Measurements from ENCODE around the gene CEP290. TPM values are rescaled to one million over a fixed set of nuclear protein-coding genes. Genes with fewer than 3 reads are reported as not detected.

CEP290 gene, protein sequence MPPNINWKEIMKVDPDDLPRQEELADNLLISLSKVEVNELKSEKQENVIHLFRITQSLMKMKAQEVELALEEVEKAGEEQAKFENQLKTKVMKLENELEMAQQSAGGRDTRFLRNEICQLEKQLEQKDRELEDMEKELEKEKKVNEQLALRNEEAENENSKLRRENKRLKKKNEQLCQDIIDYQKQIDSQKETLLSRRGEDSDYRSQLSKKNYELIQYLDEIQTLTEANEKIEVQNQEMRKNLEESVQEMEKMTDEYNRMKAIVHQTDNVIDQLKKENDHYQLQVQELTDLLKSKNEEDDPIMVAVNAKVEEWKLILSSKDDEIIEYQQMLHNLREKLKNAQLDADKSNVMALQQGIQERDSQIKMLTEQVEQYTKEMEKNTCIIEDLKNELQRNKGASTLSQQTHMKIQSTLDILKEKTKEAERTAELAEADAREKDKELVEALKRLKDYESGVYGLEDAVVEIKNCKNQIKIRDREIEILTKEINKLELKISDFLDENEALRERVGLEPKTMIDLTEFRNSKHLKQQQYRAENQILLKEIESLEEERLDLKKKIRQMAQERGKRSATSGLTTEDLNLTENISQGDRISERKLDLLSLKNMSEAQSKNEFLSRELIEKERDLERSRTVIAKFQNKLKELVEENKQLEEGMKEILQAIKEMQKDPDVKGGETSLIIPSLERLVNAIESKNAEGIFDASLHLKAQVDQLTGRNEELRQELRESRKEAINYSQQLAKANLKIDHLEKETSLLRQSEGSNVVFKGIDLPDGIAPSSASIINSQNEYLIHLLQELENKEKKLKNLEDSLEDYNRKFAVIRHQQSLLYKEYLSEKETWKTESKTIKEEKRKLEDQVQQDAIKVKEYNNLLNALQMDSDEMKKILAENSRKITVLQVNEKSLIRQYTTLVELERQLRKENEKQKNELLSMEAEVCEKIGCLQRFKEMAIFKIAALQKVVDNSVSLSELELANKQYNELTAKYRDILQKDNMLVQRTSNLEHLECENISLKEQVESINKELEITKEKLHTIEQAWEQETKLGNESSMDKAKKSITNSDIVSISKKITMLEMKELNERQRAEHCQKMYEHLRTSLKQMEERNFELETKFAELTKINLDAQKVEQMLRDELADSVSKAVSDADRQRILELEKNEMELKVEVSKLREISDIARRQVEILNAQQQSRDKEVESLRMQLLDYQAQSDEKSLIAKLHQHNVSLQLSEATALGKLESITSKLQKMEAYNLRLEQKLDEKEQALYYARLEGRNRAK (N-terminal part only)
- total RNA-seq, result 10 to 100 TPM; 11.3 to 31.3 (median 16.4) TPM

DNA sequence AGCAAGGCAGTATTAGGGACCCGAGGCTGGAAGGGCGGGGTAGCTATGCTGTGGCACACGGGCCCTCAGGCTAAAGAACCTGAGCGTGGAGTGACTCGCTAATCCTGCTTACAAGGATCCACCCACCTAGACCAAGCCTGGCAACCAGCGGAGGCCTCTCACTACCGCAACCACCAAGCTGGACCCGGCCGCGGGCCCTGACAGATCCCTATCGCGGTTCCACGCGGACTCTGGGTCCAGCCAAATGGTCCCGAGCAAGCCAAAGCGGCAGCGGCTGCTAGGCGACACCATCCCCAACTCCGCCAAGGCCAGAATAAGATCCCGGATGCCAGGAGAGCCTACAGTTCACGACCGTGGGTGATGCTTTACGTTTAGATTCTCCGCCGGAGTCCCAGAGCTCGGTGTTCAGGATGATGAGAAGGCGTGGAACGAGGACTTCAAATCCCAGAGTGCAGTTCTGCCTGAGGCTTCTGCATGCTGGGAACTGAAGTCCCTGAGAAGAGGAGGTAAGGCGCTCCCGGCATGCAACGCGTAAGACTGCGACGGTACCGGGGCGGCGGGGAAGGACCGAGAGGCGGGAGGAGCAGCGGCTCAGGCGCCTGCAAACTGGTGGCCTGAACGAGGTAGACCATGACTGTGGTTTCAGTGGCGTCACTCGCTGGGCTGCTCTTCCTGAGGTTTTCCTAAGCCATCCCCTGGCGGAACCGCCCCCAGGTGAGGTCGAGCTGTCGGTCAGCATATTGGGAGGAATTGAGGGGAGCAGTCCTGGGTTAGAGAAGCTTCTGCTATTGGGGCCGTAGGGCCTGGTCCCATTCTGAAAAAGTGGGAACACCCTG lies at the start of gene CEP290, which contains the start of gene TMTC3:
Gene CEP290 (minus strand): TSS at position 315 of the 836 bp plus-strand sequence. CDS start 781 bp downstream, outside the sequence.
Gene TMTC3 (plus strand): TSS at position 534 of the 836 bp plus-strand sequence. CDS start 6,009 bp downstream, outside the sequence.
- Histone ChIP-seq H3K4me3 (peak within 1 kb of the TSS; percentile 60 to 93), H3K9me3 (no peaks in the 10 kb centered on the region), H3K27ac (peak within 1 kb of the TSS; percentile 59 to 84 (median 78)), H3K4me1 (peaks cover 0 to 35% (median 0%) of the 10 kb centered on the region in 3 donors), H3K27me3 (no peaks in the 10 kb centered on the region), H3K36me3 (peaks cover 0 to 7% of the 10 kb centered on the region in 2 donors)
- peak; percentile 99 for ATAC-seq
- WGBS, 2 donors (ENCODE audit: low coverage in 1 of 2), result 0 to 1% methylated on average over 2 to 13 of the region's 49 CpGs
- TF ChIP-seq EP300 (IDR thresholded peaks at IDR 0.05) (no peak), POLR2AphosphoS5 (IDR thresholded peaks at IDR 0.05) (peak; percentile 74), POLR2A (IDR thresholded peaks at IDR 0.05) (peak; percentile 39 to 45)
- TF ChIP-seq, protein P1, sequence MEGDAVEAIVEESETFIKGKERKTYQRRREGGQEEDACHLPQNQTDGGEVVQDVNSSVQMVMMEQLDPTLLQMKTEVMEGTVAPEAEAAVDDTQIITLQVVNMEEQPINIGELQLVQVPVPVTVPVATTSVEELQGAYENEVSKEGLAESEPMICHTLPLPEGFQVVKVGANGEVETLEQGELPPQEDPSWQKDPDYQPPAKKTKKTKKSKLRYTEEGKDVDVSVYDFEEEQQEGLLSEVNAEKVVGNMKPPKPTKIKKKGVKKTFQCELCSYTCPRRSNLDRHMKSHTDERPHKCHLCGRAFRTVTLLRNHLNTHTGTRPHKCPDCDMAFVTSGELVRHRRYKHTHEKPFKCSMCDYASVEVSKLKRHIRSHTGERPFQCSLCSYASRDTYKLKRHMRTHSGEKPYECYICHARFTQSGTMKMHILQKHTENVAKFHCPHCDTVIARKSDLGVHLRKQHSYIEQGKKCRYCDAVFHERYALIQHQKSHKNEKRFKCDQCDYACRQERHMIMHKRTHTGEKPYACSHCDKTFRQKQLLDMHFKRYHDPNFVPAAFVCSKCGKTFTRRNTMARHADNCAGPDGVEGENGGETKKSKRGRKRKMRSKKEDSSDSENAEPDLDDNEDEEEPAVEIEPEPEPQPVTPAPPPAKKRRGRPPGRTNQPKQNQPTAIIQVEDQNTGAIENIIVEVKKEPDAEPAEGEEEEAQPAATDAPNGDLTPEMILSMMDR (IDR thresholded peaks at IDR 0.05), result no peak

DNA sequence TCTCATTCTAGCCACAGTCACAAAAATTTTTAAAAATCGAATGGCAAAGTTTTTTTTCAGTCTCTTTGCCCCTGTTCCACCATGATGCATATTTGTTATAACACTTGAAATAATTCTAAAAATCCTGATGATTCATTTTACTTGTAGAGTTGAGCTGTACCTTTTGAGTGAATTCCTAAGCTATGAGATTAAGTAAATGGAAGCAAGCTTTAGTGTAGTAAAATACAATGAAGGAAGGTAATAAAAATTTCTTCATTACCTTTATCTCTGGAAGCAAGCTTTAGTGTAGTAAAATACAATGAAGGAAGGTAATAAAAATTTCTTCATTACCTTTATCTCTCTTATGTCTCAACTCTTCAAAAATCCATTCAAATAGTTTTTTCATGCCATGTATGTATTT lies 46.3 kb upstream of the CEP290 start:
- H3K27me3 ChIP-seq, result no peaks in the 10 kb centered on the region
- H3K27ac ChIP-seq, result no peak overlapping the region
- H3K4me3 ChIP-seq, result no peak overlapping the region
- WGBS, 2 donors (ENCODE audit: low coverage in 1 of 2), result 68 to 90% methylated on average over 1 of the region's 1 CpG
- H3K9me3 ChIP-seq, result no peaks in the 10 kb centered on the region
- TF ChIP-seq, protein P1 (IDR thresholded peaks at IDR 0.05), result no peak
- no peak for TF ChIP-seq POLR2A (IDR thresholded peaks at IDR 0.05)
- no peak for TF ChIP-seq EP300 (IDR thresholded peaks at IDR 0.05)
- TF ChIP-seq POLR2AphosphoS5 (IDR thresholded peaks at IDR 0.05), result no peak
- ATAC-seq, result no peak
- peaks cover 0 to 28% of the 10 kb centered on the region in 2 donors for H3K36me3 ChIP-seq
- peaks cover 0 to 15% (median 2%) of the 10 kb centered on the region in 3 donors for H3K4me1 ChIP-seq

DNA sequence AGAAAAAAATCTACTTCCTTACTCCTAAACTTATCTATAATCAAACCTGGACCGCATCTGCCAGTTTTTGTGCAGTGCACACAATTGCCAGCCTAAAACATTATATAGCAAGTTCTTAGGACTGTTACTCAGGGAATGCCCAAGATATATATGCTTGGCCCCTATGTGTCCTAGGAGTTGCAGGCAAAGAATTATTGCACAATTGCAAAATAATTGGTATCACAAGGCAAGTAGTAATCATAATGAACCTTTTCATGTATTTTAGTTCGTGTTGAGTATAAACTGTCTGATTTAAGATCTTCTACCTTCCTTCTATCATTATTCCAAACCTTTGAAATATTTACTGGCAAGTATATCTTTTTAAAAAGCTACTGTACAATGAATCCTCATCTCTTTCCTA lies 45.7 kb upstream of the CEP290 start:
- H3K4me3 ChIP-seq, result no peak overlapping the region
- 80 to 90% methylated on average over 1 to 2 of the region's 2 CpGs for WGBS, 2 donors (ENCODE audit: low coverage in 1 of 2)
- no peak for ATAC-seq
- no peaks in the 10 kb centered on the region for H3K27me3 ChIP-seq
- peaks cover 0 to 12% (median 2%) of the 10 kb centered on the region in 3 donors for H3K4me1 ChIP-seq
- TF ChIP-seq EP300 (IDR thresholded peaks at IDR 0.05) (no peak), POLR2AphosphoS5 (IDR thresholded peaks at IDR 0.05) (no peak), POLR2A (IDR thresholded peaks at IDR 0.05) (no peak)
- TF ChIP-seq, protein P1 (IDR thresholded peaks at IDR 0.05), result no peak
- peaks cover 0 to 32% of the 10 kb centered on the region in 2 donors for H3K36me3 ChIP-seq
- H3K27ac ChIP-seq, result no peak overlapping the region
- no peaks in the 10 kb centered on the region for H3K9me3 ChIP-seq

DNA sequence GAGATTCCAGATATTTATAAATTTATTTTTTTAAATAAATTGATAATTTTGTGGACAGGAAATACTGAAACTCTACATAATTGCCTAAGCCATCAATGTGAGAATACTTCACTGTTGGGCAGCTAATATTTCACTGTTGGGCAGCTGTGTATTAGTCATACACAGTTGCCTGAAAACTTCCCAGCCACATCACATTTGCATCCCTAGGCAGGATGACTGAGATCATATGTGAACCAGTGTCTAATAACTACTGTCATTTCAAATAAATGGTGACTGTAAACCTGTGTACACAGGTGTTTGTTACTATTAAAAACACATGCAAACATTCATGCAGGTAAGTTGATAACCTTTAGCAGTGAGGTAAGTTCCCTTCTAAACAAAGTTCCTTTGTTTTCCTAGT lies 44.1 kb upstream of the CEP290 start:
- Histone ChIP-seq H3K4me3 (no peak overlapping the region), H3K27me3 (no peaks in the 10 kb centered on the region), H3K36me3 (peaks cover 0 to 43% of the 10 kb centered on the region in 2 donors), H3K27ac (no peak overlapping the region), H3K9me3 (no peaks in the 10 kb centered on the region), H3K4me1 (no peaks in the 10 kb centered on the region)
- no peak for TF ChIP-seq POLR2A (IDR thresholded peaks at IDR 0.05)
- TF ChIP-seq, protein P1 (IDR thresholded peaks at IDR 0.05), result no peak
- no peak for TF ChIP-seq EP300 (IDR thresholded peaks at IDR 0.05)
- TF ChIP-seq POLR2AphosphoS5 (IDR thresholded peaks at IDR 0.05), result no peak
- no peak for ATAC-seq

All from gastroesophageal sphincter (tissue), 4 donors.